GM12872 (cell line): ENCODE measurements around the gene LILRB3.

Source experiments
- TF ChIP-seq, protein P1 (sequence below): IDR thresholded peaks from 3 replicates; pipeline ENCODE4 v1.5.1; 2011; ENCODE audit warnings: low read depth, mild to moderate bottlenecking, low read length, moderate library complexity; ENCODE audit not compliant: insufficient read depth

The LILRB3 gene

DNA sequence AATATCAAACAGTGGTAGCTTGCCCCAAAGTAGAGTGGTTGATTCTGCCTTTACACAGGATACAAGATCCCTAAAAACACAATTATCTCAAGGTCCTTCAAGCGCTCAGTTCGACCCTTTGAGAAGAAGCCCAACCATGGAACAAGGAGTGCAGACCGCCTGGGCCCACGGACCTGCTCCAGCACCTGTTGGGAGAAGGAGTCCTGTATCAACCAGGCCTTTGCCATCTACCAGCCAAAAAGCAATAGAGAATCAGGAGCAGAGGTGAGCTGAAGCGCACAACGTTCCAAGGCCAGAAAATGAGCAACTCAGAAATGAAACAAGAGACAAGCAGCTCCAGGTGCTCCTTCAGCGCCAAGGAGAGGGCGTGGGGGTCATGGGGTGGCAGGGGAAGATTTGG is 6.3 kb upstream of the LILRB3 start:
- TF ChIP-seq, protein P1, sequence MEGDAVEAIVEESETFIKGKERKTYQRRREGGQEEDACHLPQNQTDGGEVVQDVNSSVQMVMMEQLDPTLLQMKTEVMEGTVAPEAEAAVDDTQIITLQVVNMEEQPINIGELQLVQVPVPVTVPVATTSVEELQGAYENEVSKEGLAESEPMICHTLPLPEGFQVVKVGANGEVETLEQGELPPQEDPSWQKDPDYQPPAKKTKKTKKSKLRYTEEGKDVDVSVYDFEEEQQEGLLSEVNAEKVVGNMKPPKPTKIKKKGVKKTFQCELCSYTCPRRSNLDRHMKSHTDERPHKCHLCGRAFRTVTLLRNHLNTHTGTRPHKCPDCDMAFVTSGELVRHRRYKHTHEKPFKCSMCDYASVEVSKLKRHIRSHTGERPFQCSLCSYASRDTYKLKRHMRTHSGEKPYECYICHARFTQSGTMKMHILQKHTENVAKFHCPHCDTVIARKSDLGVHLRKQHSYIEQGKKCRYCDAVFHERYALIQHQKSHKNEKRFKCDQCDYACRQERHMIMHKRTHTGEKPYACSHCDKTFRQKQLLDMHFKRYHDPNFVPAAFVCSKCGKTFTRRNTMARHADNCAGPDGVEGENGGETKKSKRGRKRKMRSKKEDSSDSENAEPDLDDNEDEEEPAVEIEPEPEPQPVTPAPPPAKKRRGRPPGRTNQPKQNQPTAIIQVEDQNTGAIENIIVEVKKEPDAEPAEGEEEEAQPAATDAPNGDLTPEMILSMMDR: no peak

DNA sequence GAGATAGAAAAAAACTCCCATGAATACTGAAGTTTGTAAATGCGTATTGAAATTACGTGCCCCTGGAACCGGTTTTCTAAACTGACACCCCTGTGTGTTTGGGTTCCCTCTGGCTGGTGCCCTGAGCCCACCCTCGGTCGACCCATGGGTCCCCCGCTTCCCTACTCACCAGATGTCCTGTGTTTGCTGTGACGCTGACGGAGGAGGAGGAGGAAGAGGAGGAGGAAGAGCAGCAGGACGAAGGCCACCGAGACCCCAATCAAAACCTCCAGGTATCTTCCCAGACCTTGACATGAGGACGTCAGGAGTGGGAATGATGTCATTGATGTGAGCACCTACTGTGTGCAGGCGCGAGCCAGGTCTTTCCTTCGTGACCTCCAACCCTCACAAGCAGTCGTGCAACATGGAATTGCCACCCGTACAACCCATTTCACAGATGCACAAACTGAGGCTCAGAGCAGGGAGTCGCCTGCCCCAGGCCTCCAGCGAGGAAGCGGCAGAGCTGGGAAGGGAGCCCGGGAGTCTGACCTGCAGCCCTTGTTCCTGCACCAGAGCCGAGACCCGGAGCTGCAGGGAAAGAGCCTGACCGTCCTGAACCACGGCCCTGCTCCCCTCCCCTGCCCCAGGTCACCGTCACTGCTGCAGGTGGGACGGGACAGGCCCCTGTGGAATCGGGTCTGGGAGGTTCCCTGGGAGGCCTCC is 3.7 kb downstream of the LILRB3 start:
- TF ChIP-seq, protein P1: no peak

DNA sequence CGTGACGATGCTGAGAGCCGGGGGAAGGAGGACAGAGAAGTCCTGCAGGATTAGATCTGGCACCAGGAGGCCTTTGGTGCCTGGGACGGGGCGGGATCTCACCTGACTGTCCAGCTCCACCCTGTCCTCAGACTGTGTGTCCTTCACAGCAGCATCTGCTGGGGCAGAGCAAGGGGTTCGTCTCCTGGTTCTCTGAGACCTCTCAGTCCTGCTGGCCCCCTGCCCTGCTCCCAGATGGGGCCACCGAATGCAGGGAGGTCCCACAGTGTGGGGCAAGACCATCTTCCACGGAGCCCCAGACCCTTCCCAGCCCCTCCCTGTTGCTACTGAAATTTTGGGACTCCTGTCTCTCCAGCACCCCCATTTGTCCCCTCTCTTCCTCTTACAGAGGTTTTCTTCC is 4.5 kb downstream of the LILRB3 start:
- TF ChIP-seq, protein P1: no peak

DNA sequence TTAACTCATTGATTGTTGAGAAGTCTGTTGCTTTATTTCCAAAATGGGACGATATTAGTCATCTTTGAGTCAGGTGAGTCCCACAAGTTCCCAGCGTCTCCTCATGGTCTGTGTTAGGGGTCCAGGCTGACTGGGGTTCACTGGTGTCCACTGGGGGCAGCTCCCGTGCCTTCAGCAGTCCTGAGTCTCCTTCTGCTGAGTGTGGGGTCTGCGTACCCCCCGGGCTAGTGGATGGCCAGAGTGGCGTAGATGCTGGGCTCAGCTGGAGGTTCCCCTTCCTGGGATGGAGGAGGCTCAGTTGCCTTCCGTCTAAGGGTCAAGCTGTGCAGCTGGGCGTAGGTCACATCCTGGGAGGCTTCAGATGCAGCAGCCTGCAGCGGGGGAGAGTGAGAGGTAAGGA is 5.9 kb downstream of the LILRB3 start:
- TF ChIP-seq, protein P1: no peak

DNA sequence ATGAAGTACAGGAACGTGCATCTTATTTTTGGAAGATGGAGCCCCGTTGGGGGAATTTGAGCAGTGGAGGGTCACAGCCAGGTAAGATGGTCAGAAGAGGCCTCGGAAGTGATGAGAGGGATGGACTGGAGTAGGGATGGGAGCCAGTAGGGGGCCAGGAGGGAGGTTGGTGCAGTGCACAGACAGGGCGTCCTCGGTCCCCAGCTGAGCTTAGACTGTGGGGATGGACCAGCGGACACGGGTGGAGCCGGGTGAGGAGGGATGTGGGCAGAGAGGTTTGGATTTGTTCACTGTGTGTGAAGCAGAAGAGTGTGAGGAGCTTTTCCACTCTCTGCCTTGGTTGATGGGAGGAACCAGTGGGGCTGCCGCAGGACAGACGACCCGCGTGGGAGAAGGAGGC is 11.6 kb downstream of the LILRB3 start:
- TF ChIP-seq, protein P1: no peak

DNA sequence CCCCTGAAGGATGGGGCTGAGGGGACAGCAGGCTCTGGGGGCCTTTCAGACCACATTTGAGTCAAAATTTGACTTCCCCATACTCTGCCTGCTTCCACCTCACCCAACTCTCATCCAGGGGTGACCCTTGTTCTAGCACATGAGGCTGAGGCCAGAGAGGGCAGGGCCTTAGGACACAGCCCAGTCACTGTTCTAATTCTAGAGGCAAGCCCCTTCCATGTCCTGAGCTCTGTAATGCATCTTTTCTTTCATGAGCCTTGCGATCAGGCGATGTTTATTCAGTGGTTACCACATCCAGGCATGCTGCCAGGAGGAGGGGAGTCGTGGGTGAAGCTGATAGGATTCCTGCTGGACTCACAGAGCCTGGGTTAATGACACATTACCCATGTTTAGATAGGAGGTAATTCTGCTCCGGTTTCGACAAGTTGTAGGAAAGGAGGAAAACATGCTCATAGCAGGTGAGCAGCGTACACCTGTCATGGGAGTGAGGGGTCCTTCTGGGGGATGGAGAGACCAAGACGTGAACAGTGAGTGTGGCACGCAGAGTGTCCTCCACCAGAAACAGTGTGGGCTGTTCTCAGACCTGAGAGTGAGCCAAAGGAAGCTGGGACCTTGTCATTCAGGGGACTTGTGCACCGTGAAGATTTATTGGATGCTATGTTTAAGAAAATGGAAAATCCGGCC is 12.9 kb downstream of the LILRB3 start:
- TF ChIP-seq, protein P1: no peak

DNA sequence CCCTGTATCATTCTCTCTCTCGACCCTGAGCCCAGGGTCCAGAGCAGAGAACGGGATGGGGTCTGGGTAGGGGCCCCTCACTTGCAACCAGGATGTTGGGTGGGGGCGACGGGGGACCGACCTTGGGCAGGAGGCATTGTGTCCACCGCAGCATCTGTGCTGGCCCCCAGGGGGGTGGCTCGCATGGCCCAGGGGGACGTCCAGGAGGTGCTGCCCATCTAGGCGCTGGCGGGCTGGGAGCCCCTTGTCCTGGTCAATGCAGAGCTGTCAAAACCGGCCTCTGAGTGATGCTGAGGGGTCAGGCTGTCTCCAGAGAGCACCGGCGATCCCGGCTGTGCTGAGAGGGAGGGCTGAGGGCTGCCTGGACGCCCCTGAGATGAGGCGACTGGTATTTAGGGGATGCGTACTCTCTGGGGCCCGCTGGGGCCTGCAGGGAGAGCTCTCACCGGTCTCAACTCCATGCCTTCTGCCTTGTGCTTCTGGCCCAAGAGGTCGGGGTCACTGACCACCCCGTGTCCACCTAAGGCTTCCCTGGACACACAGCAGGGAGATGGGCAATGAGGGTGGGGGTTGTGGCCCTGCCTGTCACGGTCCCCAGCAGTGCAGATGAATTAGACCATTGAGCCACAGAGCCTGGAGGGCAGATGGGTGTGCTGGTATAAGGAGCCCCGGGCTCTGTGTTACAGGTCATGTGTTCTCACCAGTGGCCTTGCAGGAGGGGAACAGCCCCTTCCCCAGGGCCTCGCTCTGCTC is 13.6 kb downstream of the LILRB3 start:
- TF ChIP-seq, protein P1: no peak
